ENCODE data around the gene HASPIN. TPM values are rescaled to one million over a fixed set of nuclear protein-coding genes. Genes with fewer than 3 reads are reported as not detected.
"Not testable (repeated sequence)": the region's sequence is repeated elsewhere in the genome, so short reads cannot be mapped to it uniquely, and the experiment has no call there.

The HASPIN gene
- total RNA-seq, 1 experiment from 2014 or later: 16.2 TPM

DNA sequence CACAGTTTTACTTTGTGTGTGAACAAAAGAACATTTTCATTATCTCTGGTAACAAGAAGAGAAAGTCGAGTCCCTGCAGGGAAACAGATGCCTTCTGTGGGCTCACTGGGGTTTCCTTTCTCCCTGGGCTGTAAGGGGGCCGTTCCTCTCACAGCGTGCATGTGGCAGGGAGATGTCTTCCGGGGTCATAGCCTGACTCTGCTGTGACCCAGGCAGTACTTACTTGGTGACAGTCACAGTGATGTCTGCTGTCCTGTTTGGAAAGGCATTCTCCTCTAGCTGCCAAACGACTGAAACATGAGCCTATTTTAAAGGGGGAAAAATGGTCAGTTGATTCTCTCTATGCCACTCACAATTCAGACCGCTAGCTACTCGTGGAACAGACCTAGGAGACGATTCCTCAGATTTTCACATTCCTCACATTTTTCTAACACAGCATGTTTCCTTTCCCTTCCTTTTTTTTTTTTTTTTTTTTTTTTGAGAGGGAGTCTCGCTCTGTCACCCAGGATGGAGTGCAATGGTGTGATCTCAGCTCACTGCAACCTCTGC, 7.3 kb downstream of the HASPIN start:
- Histone ChIP-seq H3K27ac (peak overlapping the region; percentile 62), H3K4me3 (no peak overlapping the region), H3K27me3 (replicated peaks) (no peaks in the 10 kb centered on the region), H3K9me3 (replicated peaks) (no peaks in the 10 kb centered on the region), H3K4me1 (replicated peaks) (peaks cover 34% of the 10 kb centered on the region), H3K36me3 (peaks cover 19% of the 10 kb centered on the region)
- peak in 1 of 2 experiments; percentile 59 for DNase-seq (ENCODE audit: low read depth in 1 of 2, low spot score in 2 of 2)

- H3K4me3 ChIP-seq: no peak overlapping the region
- no peaks in the 10 kb centered on the region for H3K27me3 ChIP-seq (replicated peaks)
- H3K27ac ChIP-seq: no peak overlapping the region
- DNase-seq (ENCODE audit: low read depth in 1 of 2, low spot score in 2 of 2): no peak
- no peaks in the 10 kb centered on the region for H3K9me3 ChIP-seq (replicated peaks)
- peaks cover 34% of the 10 kb centered on the region for H3K4me1 ChIP-seq (replicated peaks)
- peaks cover 8% of the 10 kb centered on the region for H3K36me3 ChIP-seq
Observed at GRCh38 chr17:3732210-3732621, 8.5 kb downstream of the HASPIN start.

- not testable (repeated sequence) for H3K4me3 ChIP-seq; H3K27ac ChIP-seq; H3K27me3 ChIP-seq (replicated peaks); DNase-seq (ENCODE audit: low read depth in 1 of 2, low spot score in 2 of 2); H3K36me3 ChIP-seq; H3K9me3 ChIP-seq (replicated peaks)
- peaks cover 34% of the 10 kb centered on the region for H3K4me1 ChIP-seq (replicated peaks)
Observed at GRCh38 chr17:3734911-3735276, 11.2 kb downstream of the HASPIN start.

GRCh38 chr17:3735515-3735914, 11.8 kb downstream of the HASPIN start:
- Histone ChIP-seq H3K4me3 (no peak overlapping the region), H3K36me3 (no peaks in the 10 kb centered on the region), H3K9me3 (replicated peaks) (no peaks in the 10 kb centered on the region), H3K27ac (no peak overlapping the region), H3K27me3 (replicated peaks) (no peaks in the 10 kb centered on the region), H3K4me1 (replicated peaks) (peaks cover 31% of the 10 kb centered on the region)
- no peak for DNase-seq (ENCODE audit: low read depth in 1 of 2, low spot score in 2 of 2)

GRCh38 chr17:3738562-3739295, 15.0 kb downstream of the HASPIN start:
- DNase-seq (ENCODE audit: low read depth in 1 of 2, low spot score in 2 of 2): no peak
- Histone ChIP-seq H3K4me1 (replicated peaks) (peaks cover 4% of the 10 kb centered on the region), H3K27me3 (replicated peaks) (no peaks in the 10 kb centered on the region), H3K27ac (no peak overlapping the region), H3K9me3 (replicated peaks) (no peaks in the 10 kb centered on the region), H3K36me3 (no peaks in the 10 kb centered on the region), H3K4me3 (no peak overlapping the region)

GRCh38 chr17:3739422-3740124, 15.9 kb downstream of the HASPIN start:
- Histone ChIP-seq H3K27me3 (replicated peaks) (no peaks in the 10 kb centered on the region), H3K4me3 (no peak overlapping the region), H3K27ac (no peak overlapping the region), H3K4me1 (replicated peaks) (no peaks in the 10 kb centered on the region; the same call in 1 of the 2 replicates), H3K9me3 (replicated peaks) (no peaks in the 10 kb centered on the region), H3K36me3 (no peaks in the 10 kb centered on the region)
- DNase-seq (ENCODE audit: low read depth in 1 of 2, low spot score in 2 of 2): no peak

- H3K36me3 ChIP-seq: no peaks in the 10 kb centered on the region
- no peaks in the 10 kb centered on the region for H3K9me3 ChIP-seq (replicated peaks)
- H3K4me1 ChIP-seq (replicated peaks): no peaks in the 10 kb centered on the region
- H3K4me3 ChIP-seq: no peak overlapping the region
- no peak for DNase-seq (ENCODE audit: low read depth in 1 of 2, low spot score in 2 of 2)
- H3K27me3 ChIP-seq (replicated peaks): no peaks in the 10 kb centered on the region
- no peak overlapping the region for H3K27ac ChIP-seq
Observed at GRCh38 chr17:3740611-3741073, 16.9 kb downstream of the HASPIN start.

GRCh38 chr17:3744014-3744413, 20.3 kb downstream of the HASPIN start:
- Histone ChIP-seq H3K27me3 (replicated peaks) (no peaks in the 10 kb centered on the region), H3K9me3 (replicated peaks) (no peaks in the 10 kb centered on the region), H3K36me3 (no peaks in the 10 kb centered on the region), H3K27ac (no peak overlapping the region), H3K4me1 (replicated peaks) (no peaks in the 10 kb centered on the region), H3K4me3 (no peak overlapping the region)
- no peak for DNase-seq (ENCODE audit: low read depth in 1 of 2, low spot score in 2 of 2)

DNA sequence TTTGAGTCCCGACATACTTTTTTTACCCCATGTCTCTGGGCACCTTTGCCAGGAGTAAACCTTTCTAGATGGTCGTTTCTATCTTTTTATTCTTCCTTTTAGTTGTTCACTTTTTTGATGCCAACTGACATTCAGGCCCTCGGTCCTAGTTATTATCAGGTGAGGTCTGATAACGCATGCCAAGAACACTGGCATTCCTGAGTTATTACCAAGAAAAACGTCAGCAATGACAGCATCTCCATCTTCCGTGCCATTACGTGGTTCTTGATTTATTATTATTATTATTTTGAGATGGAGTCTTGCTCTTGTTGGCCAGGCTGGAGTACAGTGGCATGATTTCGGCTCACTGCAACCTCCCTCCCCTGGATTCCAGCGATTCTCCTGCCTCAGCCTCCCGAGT, 21.4 kb downstream of the HASPIN start:
- no peaks in the 10 kb centered on the region for H3K9me3 ChIP-seq (replicated peaks)
- no peaks in the 10 kb centered on the region for H3K27me3 ChIP-seq (replicated peaks)
- no peak overlapping the region for H3K4me3 ChIP-seq
- no peak overlapping the region for H3K27ac ChIP-seq
- H3K4me1 ChIP-seq (replicated peaks): no peaks in the 10 kb centered on the region
- no peaks in the 10 kb centered on the region for H3K36me3 ChIP-seq
- no peak for DNase-seq (ENCODE audit: low read depth in 1 of 2, low spot score in 2 of 2)

- no peak for DNase-seq (ENCODE audit: low read depth in 1 of 2, low spot score in 2 of 2)
- Histone ChIP-seq H3K4me1 (replicated peaks) (no peaks in the 10 kb centered on the region), H3K27ac (no peak overlapping the region), H3K36me3 (no peaks in the 10 kb centered on the region), H3K4me3 (no peak overlapping the region), H3K9me3 (replicated peaks) (no peaks in the 10 kb centered on the region), H3K27me3 (replicated peaks) (0 out of 2 replicates have a peak, but pooled peaks cover 4% of the 10 kb centered on the region)
Observed at GRCh38 chr17:3747805-3748204, 24.1 kb downstream of the HASPIN start.

- H3K4me1 ChIP-seq (replicated peaks): no peaks in the 10 kb centered on the region
- no peaks in the 10 kb centered on the region for H3K9me3 ChIP-seq (replicated peaks)
- DNase-seq (ENCODE audit: low read depth in 1 of 2, low spot score in 2 of 2): no peak
- no peak overlapping the region for H3K4me3 ChIP-seq
- 0 out of 2 replicates have a peak, but pooled peaks cover 4% of the 10 kb centered on the region for H3K27me3 ChIP-seq (replicated peaks)
- no peaks in the 10 kb centered on the region for H3K36me3 ChIP-seq
- no peak overlapping the region for H3K27ac ChIP-seq
Observed at GRCh38 chr17:3748576-3748975, 24.9 kb downstream of the HASPIN start.

DNA sequence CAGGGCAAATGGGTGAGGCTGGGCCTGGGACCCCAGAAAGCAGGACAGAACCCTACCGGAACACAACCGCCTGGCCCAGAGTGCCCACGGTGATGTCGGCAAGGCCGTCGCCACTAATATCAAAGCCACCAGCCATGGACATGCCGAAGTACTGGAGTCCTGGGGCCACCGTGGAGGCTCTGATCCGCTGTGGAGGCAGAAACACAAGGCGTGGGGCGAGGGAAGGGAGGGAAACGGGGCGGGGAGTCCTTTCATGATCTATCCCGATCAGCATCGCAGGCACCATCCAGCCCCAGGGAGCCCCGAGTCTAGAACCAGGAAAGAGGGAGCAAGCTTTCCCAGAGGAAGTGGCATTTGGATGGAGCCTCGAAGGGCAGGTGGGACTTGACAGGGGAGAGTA, 26.6 kb downstream of the HASPIN start:
- H3K9me3 ChIP-seq (replicated peaks): no peaks in the 10 kb centered on the region
- no peak overlapping the region for H3K27ac ChIP-seq
- no peaks in the 10 kb centered on the region for H3K4me1 ChIP-seq (replicated peaks)
- no peak for DNase-seq (ENCODE audit: low read depth in 1 of 2, low spot score in 2 of 2)
- H3K27me3 ChIP-seq (replicated peaks): 0 out of 2 replicates have a peak, but pooled peaks cover 4% of the 10 kb centered on the region
- no peak overlapping the region for H3K4me3 ChIP-seq
- no peaks in the 10 kb centered on the region for H3K36me3 ChIP-seq

- Histone ChIP-seq H3K4me3 (no peak overlapping the region), H3K27me3 (replicated peaks) (0 out of 2 replicates have a peak, but pooled peaks cover 4% of the 10 kb centered on the region), H3K9me3 (replicated peaks) (no peaks in the 10 kb centered on the region), H3K4me1 (replicated peaks) (no peaks in the 10 kb centered on the region), H3K27ac (no peak overlapping the region), H3K36me3 (no peaks in the 10 kb centered on the region)
- no peak for DNase-seq (ENCODE audit: low read depth in 1 of 2, low spot score in 2 of 2)
Observed at GRCh38 chr17:3750926-3751325, 27.2 kb downstream of the HASPIN start.

GRCh38 chr17:3751836-3752235, 28.1 kb downstream of the HASPIN start:
- no peaks in the 10 kb centered on the region for H3K9me3 ChIP-seq (replicated peaks)
- no peak for DNase-seq (ENCODE audit: low read depth in 1 of 2, low spot score in 2 of 2)
- H3K27ac ChIP-seq: no peak overlapping the region
- H3K4me1 ChIP-seq (replicated peaks): no peaks in the 10 kb centered on the region
- H3K4me3 ChIP-seq: no peak overlapping the region
- H3K36me3 ChIP-seq: no peaks in the 10 kb centered on the region
- H3K27me3 ChIP-seq (replicated peaks): 0 out of 2 replicates have a peak, but pooled peaks cover 4% of the 10 kb centered on the region

Data from SJSA1 (cell line).